Measurements from ENCODE around the gene SNX13. TPM values are rescaled to one million over a fixed set of nuclear protein-coding genes. Genes with fewer than 3 reads are reported as not detected.

Gene SNX13
- total and polyA plus RNA-seq, 7 donors = 9.6 to 80.9 (median 43.8) TPM

- intact Hi-C loops (cut with DNase I) = no loop called here
- TF ChIP-seq POLR2A (IDR thresholded peaks at IDR 0.05) (no peak), EP300 (IDR thresholded peaks at IDR 0.05) (no peak), POLR2AphosphoS5 (IDR thresholded peaks at IDR 0.05) (no peak), CTCF (IDR thresholded peaks at IDR 0.05) (no peak)
- H3K27me3 ChIP-seq = no peaks in the 10 kb centered on the region
- H3K4me3 ChIP-seq = no peak overlapping the region
- no peaks in the 10 kb centered on the region for H3K9me3 ChIP-seq
- peaks cover 0 to 75% (median 12%) of the 10 kb centered on the region in 4 donors for H3K36me3 ChIP-seq
- H3K27ac ChIP-seq = no peak overlapping the region
- no peak for DNase-seq
- 95% methylated on average over 2 of the region's 2 CpGs for WGBS, 2 donors
- no peaks in the 10 kb centered on the region for H3K4me1 ChIP-seq
Observed at GRCh38 chr7:17887286-17887685, 53.0 kb downstream of the SNX13 start.

- intact Hi-C loops (cut with DNase I) = no loop called here
- DNase-seq = no peak
- WGBS, 2 donors = 92 to 93% methylated on average over 6 of the region's 6 CpGs
- no peak for TF ChIP-seq POLR2AphosphoS5 (IDR thresholded peaks at IDR 0.05)
- no peak for TF ChIP-seq EP300 (IDR thresholded peaks at IDR 0.05)
- no peak for TF ChIP-seq POLR2A (IDR thresholded peaks at IDR 0.05)
- no peak for TF ChIP-seq CTCF (IDR thresholded peaks at IDR 0.05)
- H3K27ac ChIP-seq = no peak overlapping the region
- no peaks in the 10 kb centered on the region for H3K9me3 ChIP-seq
- no peak overlapping the region for H3K4me3 ChIP-seq
- H3K27me3 ChIP-seq = no peaks in the 10 kb centered on the region
- no peaks in the 10 kb centered on the region for H3K4me1 ChIP-seq
- peaks cover 0 to 60% (median 0%) of the 10 kb centered on the region in 4 donors for H3K36me3 ChIP-seq
Observed at GRCh38 chr7:17882685-17883084, 57.6 kb downstream of the SNX13 start.

GRCh38 chr7:17879075-17879661, 61.1 kb downstream of the SNX13 start:
- Histone ChIP-seq H3K27ac (no peak overlapping the region), H3K4me3 (no peak overlapping the region), H3K27me3 (no peaks in the 10 kb centered on the region), H3K36me3 (peaks cover 0 to 46% (median 0%) of the 10 kb centered on the region in 4 donors), H3K9me3 (no peaks in the 10 kb centered on the region), H3K4me1 (no peaks in the 10 kb centered on the region)
- TF ChIP-seq POLR2AphosphoS5 (IDR thresholded peaks at IDR 0.05) (no peak), EP300 (IDR thresholded peaks at IDR 0.05) (no peak), CTCF (IDR thresholded peaks at IDR 0.05) (no peak), POLR2A (IDR thresholded peaks at IDR 0.05) (no peak)
- no peak for DNase-seq
- WGBS, 2 donors = 93% methylated on average over 2 of the region's 2 CpGs
- intact Hi-C loops (cut with DNase I) = no loop called here

- no peak overlapping the region for H3K27ac ChIP-seq
- intact Hi-C loops (cut with DNase I) = no loop called here
- H3K9me3 ChIP-seq = no peaks in the 10 kb centered on the region
- no peaks in the 10 kb centered on the region for H3K4me1 ChIP-seq
- no peak for TF ChIP-seq POLR2A (IDR thresholded peaks at IDR 0.05)
- no peak for TF ChIP-seq CTCF (IDR thresholded peaks at IDR 0.05)
- no peak for TF ChIP-seq POLR2AphosphoS5 (IDR thresholded peaks at IDR 0.05)
- no peak for TF ChIP-seq EP300 (IDR thresholded peaks at IDR 0.05)
- DNase-seq = no peak
- no peak overlapping the region for H3K4me3 ChIP-seq
- no peaks in the 10 kb centered on the region for H3K27me3 ChIP-seq
- H3K36me3 ChIP-seq = peaks cover 0 to 49% (median 0%) of the 10 kb centered on the region in 4 donors
- 82 to 86% methylated on average over 1 of the region's 1 CpG for WGBS, 2 donors
Observed at GRCh38 chr7:17878627-17879026, 61.7 kb downstream of the SNX13 start.

Data from sigmoid colon (tissue), 7 donors.